GM19193 (cell line): ENCODE data around the gene EEF1A2.

Experiments used
- POLR2A ChIP-seq: IDR thresholded peaks from 4 replicates; pipeline ENCODE4 v1.6.1; 2011; ENCODE audit not compliant: insufficient read depth, insufficient read length; ENCODE audit errors: extremely low read depth

The EEF1A2 gene

GRCh38 chr20:63440366-63440955 lies 58.4 kb downstream of the EEF1A2 start:
- TF ChIP-seq POLR2A, result no peak

GRCh38 chr20:63439866-63440265 lies 59.0 kb downstream of the EEF1A2 start:
- no peak for TF ChIP-seq POLR2A

- TF ChIP-seq POLR2A, result no peak
Measured at GRCh38 chr20:63438121-63438520, 60.8 kb downstream of the EEF1A2 start.
